Kidney epithelial cell (primary cell): ENCODE measurements around the gene SLC35B2. TPM values are rescaled to one million over a fixed set of nuclear protein-coding genes. Genes with fewer than 3 reads are reported as not detected.
A peak's percentile ranks its signal among the peaks of the same experiment; 100 is the strongest.

Source experiments
- DNase-seq: peaks from one replicate; pipeline ENCODE4 v3.0.0-alpha.2; 2010; ENCODE audit warnings: low read depth
- H3K27me3 ChIP-seq: 2 replicates; pipeline ENCODE4 v1.6.0; 2011; ENCODE audit warnings: low read length; ENCODE audit not compliant: control insufficient read depth, insufficient read depth
- H3K36me3 ChIP-seq: 2 replicates; pipeline ENCODE4 v1.5.1; 2011; ENCODE audit warnings: low read length; ENCODE audit not compliant: control insufficient read depth, insufficient read depth
- H3K4me3 ChIP-seq: 2 replicates; pipeline ENCODE4 v1.5.1; 2011; ENCODE audit warnings: low read depth, mild to moderate bottlenecking, control low read depth, low read length
- total RNA-seq: library from RNA; depleted of rRNA; stranded (reverse); fragments of >200 nt; gene quantifications from 2 replicates; pipeline ENCODE4 v1.2.3, GENCODE V29; 2015
- TF ChIP-seq, protein P1 (sequence below): IDR thresholded peaks from 2 replicates; pipeline ENCODE4 v1.5.1; 2011; ENCODE audit warnings: mild to moderate bottlenecking, moderate library complexity, low read length, control low read depth, inconsistent platforms; ENCODE audit not compliant: insufficient read depth, poor library complexity, severe bottlenecking

SLC35B2 gene
- 67.3 and 78.2 TPM in 2 replicates for total RNA-seq

- TF ChIP-seq, protein P1, sequence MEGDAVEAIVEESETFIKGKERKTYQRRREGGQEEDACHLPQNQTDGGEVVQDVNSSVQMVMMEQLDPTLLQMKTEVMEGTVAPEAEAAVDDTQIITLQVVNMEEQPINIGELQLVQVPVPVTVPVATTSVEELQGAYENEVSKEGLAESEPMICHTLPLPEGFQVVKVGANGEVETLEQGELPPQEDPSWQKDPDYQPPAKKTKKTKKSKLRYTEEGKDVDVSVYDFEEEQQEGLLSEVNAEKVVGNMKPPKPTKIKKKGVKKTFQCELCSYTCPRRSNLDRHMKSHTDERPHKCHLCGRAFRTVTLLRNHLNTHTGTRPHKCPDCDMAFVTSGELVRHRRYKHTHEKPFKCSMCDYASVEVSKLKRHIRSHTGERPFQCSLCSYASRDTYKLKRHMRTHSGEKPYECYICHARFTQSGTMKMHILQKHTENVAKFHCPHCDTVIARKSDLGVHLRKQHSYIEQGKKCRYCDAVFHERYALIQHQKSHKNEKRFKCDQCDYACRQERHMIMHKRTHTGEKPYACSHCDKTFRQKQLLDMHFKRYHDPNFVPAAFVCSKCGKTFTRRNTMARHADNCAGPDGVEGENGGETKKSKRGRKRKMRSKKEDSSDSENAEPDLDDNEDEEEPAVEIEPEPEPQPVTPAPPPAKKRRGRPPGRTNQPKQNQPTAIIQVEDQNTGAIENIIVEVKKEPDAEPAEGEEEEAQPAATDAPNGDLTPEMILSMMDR = no peak
- H3K27me3 ChIP-seq = no peaks in the 10 kb centered on the region
- DNase-seq = no peak
- H3K36me3 ChIP-seq = peaks cover 6% of the 10 kb centered on the region
- peak within 1 kb of the TSS; percentile 75 for H3K4me3 ChIP-seq
These were observed at the start of gene SLC35B2 for GRCh38 chr6:44257025-44257752. Gene SLC35B2 (minus strand): TSS chr6:44257528. CDS start chr6:44257410, 118 bp downstream.

GRCh38 chr6:44306710-44307109 is 49.4 kb upstream of the SLC35B2 start:
- Histone ChIP-seq H3K4me3 (no peak overlapping the region), H3K27me3 (no peaks in the 10 kb centered on the region), H3K36me3 (peaks cover 2% of the 10 kb centered on the region)
- TF ChIP-seq, protein P1 = no peak
- no peak for DNase-seq

- Histone ChIP-seq H3K36me3 (peaks cover 2% of the 10 kb centered on the region), H3K27me3 (no peaks in the 10 kb centered on the region), H3K4me3 (no peak overlapping the region)
- TF ChIP-seq, protein P1 = no peak
- no peak for DNase-seq
These were observed 47.9 kb upstream of the SLC35B2 start for GRCh38 chr6:44305200-44305725.

GRCh38 chr6:44304282-44305199 is 47.2 kb upstream of the SLC35B2 start:
- TF ChIP-seq, protein P1 = peak; percentile 77
- Histone ChIP-seq H3K36me3 (no peaks in the 10 kb centered on the region), H3K27me3 (no peaks in the 10 kb centered on the region), H3K4me3 (no peak overlapping the region)
- no peak for DNase-seq

DNA sequence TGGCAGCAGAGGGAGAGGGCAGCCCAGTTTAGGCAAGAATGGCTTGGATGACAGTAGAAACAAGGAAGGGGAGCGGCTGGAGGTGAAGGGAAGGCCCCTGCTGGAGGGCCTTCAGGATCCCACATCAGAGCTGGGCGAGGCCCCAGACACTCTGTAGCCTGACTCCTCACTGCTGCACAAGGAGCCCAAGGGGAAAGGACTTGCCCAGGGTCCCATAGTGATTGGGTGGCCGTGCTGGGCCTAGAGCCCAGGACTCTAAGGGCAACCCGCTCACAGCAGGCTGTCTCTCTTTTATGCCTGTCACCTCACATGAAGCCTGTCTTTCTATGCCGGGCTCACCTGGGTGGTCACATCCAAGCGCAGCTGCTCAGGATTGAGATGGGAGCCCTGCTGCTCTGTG is 46.5 kb upstream of the SLC35B2 start:
- Histone ChIP-seq H3K36me3 (no peaks in the 10 kb centered on the region), H3K27me3 (no peaks in the 10 kb centered on the region), H3K4me3 (no peak overlapping the region)
- DNase-seq = no peak
- TF ChIP-seq, protein P1 = no peak
